Vagina (tissue), 2 donors: ENCODE data around the gene TMEM165.
"Not testable (repeated sequence)": the region's sequence is repeated elsewhere in the genome, so short reads cannot be mapped to it uniquely, and the experiment has no call there.

ENCODE experiments used
- CTCF ChIP-seq, 3 experiments: fragments of 450-650 bp in 2 of 3; fragments of 200-600 bp in 1 of 3; sonication (generic) in 1 of 3; IDR thresholded peaks; one replicate each; pipeline ENCODE4 v1.5.1; 2017 to 2019; ENCODE audit warnings: antibody characterized with exemption in 3 of 3, mild to moderate bottlenecking in 2 of 3, moderate library complexity in 2 of 3
- POLR2A ChIP-seq, 2 donors: fragments of 450-650 bp; IDR thresholded peaks; one replicate each; pipeline ENCODE4 v1.6.1; 2017; ENCODE audit warnings: antibody characterized with exemption in 2 of 2, mild to moderate bottlenecking in 2 of 2, moderate library complexity in 2 of 2
- POLR2AphosphoS5 ChIP-seq, 2 donors: sonication (generic); formaldehyde crosslinking; IDR thresholded peaks; one replicate each; pipeline ENCODE4 v1.9.0; 2017; ENCODE audit warnings: antibody characterized with exemption in 2 of 2, mild to moderate bottlenecking in 2 of 2, low read depth in 1 of 2; ENCODE audit not compliant: insufficient read depth in 1 of 2

GRCh38 chr4:55353228-55353747, 42.5 kb upstream of the TMEM165 start:
- TF ChIP-seq CTCF (IDR thresholded peaks at IDR 0.05); POLR2A (IDR thresholded peaks at IDR 0.05); POLR2AphosphoS5 (IDR thresholded peaks at IDR 0.05; ENCODE audit: insufficient read depth in 1 of 2, low read depth in 1 of 2): not testable (repeated sequence)
